ENCODE data around the gene CNTNAP2. TPM values are rescaled to one million over a fixed set of nuclear protein-coding genes. Genes with fewer than 3 reads are reported as not detected.

The CNTNAP2 gene
- total and polyA plus RNA-seq, 2 of the 8 experiments (the other 6 are each of a cell fraction or from before 2014, with no cell fraction given), result 27.9 to 71.0 TPM

DNA sequence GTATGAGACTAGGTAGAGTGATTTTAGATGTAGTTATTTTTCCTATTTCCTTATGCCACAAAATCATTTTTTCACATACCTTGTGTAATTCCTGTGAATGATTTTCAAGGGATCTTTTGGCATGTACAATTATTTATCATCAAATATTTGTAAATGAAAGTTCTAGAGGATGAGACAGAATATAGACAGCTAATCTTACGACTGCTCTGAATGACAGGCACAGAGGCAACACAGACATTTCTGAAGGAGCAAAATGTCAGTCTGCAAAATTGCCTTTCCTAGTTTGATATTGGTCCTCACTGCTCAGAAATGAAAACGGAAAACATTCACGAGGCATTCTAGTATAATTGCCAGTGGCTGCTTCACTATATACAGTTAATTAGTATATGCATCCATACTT, 1663.3 kb downstream of the CNTNAP2 start:
- Histone ChIP-seq H3K27me3 (replicated peaks in 1 of 4; ENCODE audit: control insufficient read depth in 3 of 4, extremely low read depth in 1 of 4, insufficient read depth in 3 of 4, low read length in 3 of 4) (peaks cover 0 to 1% (median 0%) of the 10 kb centered on the region in 4 experiments; a peak in 1 of 7 replicates), H3K79me1 (ENCODE audit: low read depth, low read length) (no peaks in the 10 kb centered on the region), H3K4me3 (ENCODE audit: extremely low read depth in 1 of 4, insufficient read depth in 2 of 4, low read depth in 3 of 4, low read length in 4 of 4) (no peak overlapping the region), H4K8ac (ENCODE audit: extremely low read depth, insufficient read depth, low read length) (no peak overlapping the region), H2AFZ (ENCODE audit: low read length) (no peak overlapping the region), H4K5ac (ENCODE audit: insufficient read length, low read depth, low read length) (no peak overlapping the region), H3K23ac (ENCODE audit: insufficient read length) (no peak overlapping the region), H2BK15ac (ENCODE audit: low read length) (no peak overlapping the region), H3K9me3 (ENCODE audit: insufficient read depth in 2 of 2, low read depth in 1 of 2, low read length in 1 of 2) (no peaks in the 10 kb centered on the region), H3K18ac (ENCODE audit: extremely low read depth, low read length) (no peak overlapping the region), H2BK20ac (ENCODE audit: low read length) (no peak overlapping the region), H2BK12ac (ENCODE audit: low read depth, low read length) (no peak overlapping the region), H3K9ac (replicated peaks in 1 of 4; ENCODE audit: extremely low read depth in 1 of 4, low read depth in 3 of 4, low read length in 3 of 4) (no peak overlapping the region), H3K14ac (ENCODE audit: insufficient read length) (no peak overlapping the region), H2BK5ac (ENCODE audit: low read depth, low read length) (no peak overlapping the region), H3K4me1 (replicated peaks in 1 of 4; ENCODE audit: control insufficient read depth in 3 of 4, insufficient read depth in 4 of 4, low read length in 3 of 4) (no peaks in the 10 kb centered on the region), H4K20me1 (replicated peaks in 1 of 2; ENCODE audit: control insufficient read depth in 1 of 2, insufficient read depth in 2 of 2, low read length in 2 of 2) (no peaks in the 10 kb centered on the region), H3K4me2 (ENCODE audit: insufficient read depth in 1 of 2, low read depth in 2 of 2, low read length in 2 of 2) (no peak overlapping the region), H2BK120ac (replicated peaks; ENCODE audit: low read depth, low read length) (no peak overlapping the region), H3K23me2 (ENCODE audit: low read depth, low read length) (no peaks in the 10 kb centered on the region), H3K4ac (replicated peaks; ENCODE audit: insufficient read length, low read depth, low read length) (no peak overlapping the region), H3K79me2 (ENCODE audit: control insufficient read depth in 1 of 2, insufficient read depth in 2 of 2, low read length in 2 of 2) (no peaks in the 10 kb centered on the region), H3K36me3 (ENCODE audit: control insufficient read depth in 2 of 4, insufficient read depth in 4 of 4, low read length in 3 of 4) (no peaks in the 10 kb centered on the region), H4K91ac (replicated peaks; ENCODE audit: insufficient read length, low read length) (no peak overlapping the region), H3K27ac (ENCODE audit: low read depth, low read length) (no peak overlapping the region), H2AK5ac (ENCODE audit: low read depth, low read length) (no peak overlapping the region), H3K56ac (replicated peaks; ENCODE audit: insufficient read length, low read depth, low read length) (no peak overlapping the region)
- no peak for DNase-seq (ENCODE audit: low read depth in 1 of 2, low spot score in 2 of 2)
- CTCF ChIA-PET (ENCODE audit: partially characterized antibody), result no interaction called here
- 95% methylated on average over 3 of the region's 3 CpGs; no CpG with 5 or more reads in 1 of the 2 experiments for WGBS, 2 experiments (ENCODE audit: extremely low coverage in 1 of 2, insufficient coverage in 1 of 2, insufficient read length in 1 of 2, insufficient replicate concordance in 2 of 2, low coverage in 1 of 2, low lambda C conversion rate in 2 of 2, missing lambda C conversion rate in 1 of 2)
- FAIRE-seq, result no peak
- POLR2A ChIA-PET (ENCODE audit: partially characterized antibody), result interaction anchor here (1.4 kb wide), 1 partner anchor 16 kb away, joined by 3 read pairs; no protein-coding TSS in a partner anchor
- TF ChIP-seq TAF7 (optimal IDR thresholded peaks at IDR 0.05; ENCODE audit: borderline replicate concordance, low read depth, low read length) (no peak), SRF (IDR thresholded peaks at IDR 0.05; ENCODE audit: low read depth, low read length) (no peak), EZH2 (IDR thresholded peaks at IDR 0.05; ENCODE audit: low read depth, low read length, severe bottlenecking) (no peak), RFX5 (IDR thresholded peaks at IDR 0.05; ENCODE audit: borderline replicate concordance, low read depth, low read length) (no peak), CREB1 (IDR thresholded peaks at IDR 0.05) (no peak), SAP30 (IDR thresholded peaks at IDR 0.05; ENCODE audit: insufficient read depth, insufficient replicate concordance, low read length) (no peak), FOSL1 (IDR thresholded peaks at IDR 0.05; ENCODE audit: insufficient read depth, low read depth, low read length) (no peak), NRF1 (IDR thresholded peaks at IDR 0.05; ENCODE audit: low read depth, low read length) (no peak), KDM5A (IDR thresholded peaks at IDR 0.05; ENCODE audit: low read length) (no peak), KDM1A (IDR thresholded peaks at IDR 0.05; ENCODE audit: borderline replicate concordance, low read length) (no peak), YY1 (IDR thresholded peaks at IDR 0.05; ENCODE audit: low read depth, low read length) (no peak), SUZ12 (IDR thresholded peaks at IDR 0.05; ENCODE audit: low read length) (no peak), MAFK (IDR thresholded peaks at IDR 0.05; ENCODE audit: low read depth, low read length) (no peak), NANOG (IDR thresholded peaks at IDR 0.05; ENCODE audit: insufficient read depth, low read depth, low read length, poor library complexity, severe bottlenecking) (no peak), CBX5 (IDR thresholded peaks at IDR 0.05; ENCODE audit: low read depth, low read length) (no peak)
